Muscle layer of colon (tissue), 2 donors: ENCODE results near the gene TC2N.

Experiments used
- H3K27ac ChIP-seq: one replicate; pipeline ENCODE4 v1.7.0; 2013; ENCODE audit warnings: low read depth, mild to moderate bottlenecking, low read length, moderate library complexity
- H3K27me3 ChIP-seq, 2 donors: one replicate each; pipeline ENCODE4 v1.7.0; 2013; ENCODE audit warnings: low read length in 2 of 2, mild to moderate bottlenecking in 2 of 2; ENCODE audit not compliant: insufficient read depth in 2 of 2, control insufficient read depth in 1 of 2
- H3K36me3 ChIP-seq: one replicate; pipeline ENCODE4 v1.7.0; 2013; ENCODE audit warnings: mild to moderate bottlenecking, low read length; ENCODE audit not compliant: insufficient read depth
- H3K4me1 ChIP-seq: one replicate; pipeline ENCODE4 v1.7.0; 2013; ENCODE audit warnings: mild to moderate bottlenecking, low read length; ENCODE audit not compliant: insufficient read depth
- H3K4me3 ChIP-seq, 2 donors: one replicate each; pipeline ENCODE4 v1.7.0; 2013; ENCODE audit warnings: low read length in 2 of 2, low read depth in 1 of 2, mild to moderate bottlenecking in 1 of 2, moderate library complexity in 1 of 2
- H3K9ac ChIP-seq: one replicate; pipeline ENCODE4 v1.7.0; 2013; ENCODE audit warnings: low read length
- H3K9me3 ChIP-seq: one replicate; pipeline ENCODE4 v1.7.0; 2013; ENCODE audit warnings: mild to moderate bottlenecking, low read length
- donor health status: abdominal sarcoma.
- donor health status: Adenocarcinoma of cecum.

TC2N gene

GRCh38 chr14:91778217-91778616, 89.1 kb downstream of the TC2N start:
- H3K27me3 ChIP-seq, result no peaks in the 10 kb centered on the region
- H3K9me3 ChIP-seq, result no peaks in the 10 kb centered on the region
- no peaks in the 10 kb centered on the region for H3K4me1 ChIP-seq
- H3K4me3 ChIP-seq, result no peak overlapping the region
- no peaks in the 10 kb centered on the region for H3K36me3 ChIP-seq
- no peak overlapping the region for H3K9ac ChIP-seq
- H3K27ac ChIP-seq, result no peak overlapping the region

DNA sequence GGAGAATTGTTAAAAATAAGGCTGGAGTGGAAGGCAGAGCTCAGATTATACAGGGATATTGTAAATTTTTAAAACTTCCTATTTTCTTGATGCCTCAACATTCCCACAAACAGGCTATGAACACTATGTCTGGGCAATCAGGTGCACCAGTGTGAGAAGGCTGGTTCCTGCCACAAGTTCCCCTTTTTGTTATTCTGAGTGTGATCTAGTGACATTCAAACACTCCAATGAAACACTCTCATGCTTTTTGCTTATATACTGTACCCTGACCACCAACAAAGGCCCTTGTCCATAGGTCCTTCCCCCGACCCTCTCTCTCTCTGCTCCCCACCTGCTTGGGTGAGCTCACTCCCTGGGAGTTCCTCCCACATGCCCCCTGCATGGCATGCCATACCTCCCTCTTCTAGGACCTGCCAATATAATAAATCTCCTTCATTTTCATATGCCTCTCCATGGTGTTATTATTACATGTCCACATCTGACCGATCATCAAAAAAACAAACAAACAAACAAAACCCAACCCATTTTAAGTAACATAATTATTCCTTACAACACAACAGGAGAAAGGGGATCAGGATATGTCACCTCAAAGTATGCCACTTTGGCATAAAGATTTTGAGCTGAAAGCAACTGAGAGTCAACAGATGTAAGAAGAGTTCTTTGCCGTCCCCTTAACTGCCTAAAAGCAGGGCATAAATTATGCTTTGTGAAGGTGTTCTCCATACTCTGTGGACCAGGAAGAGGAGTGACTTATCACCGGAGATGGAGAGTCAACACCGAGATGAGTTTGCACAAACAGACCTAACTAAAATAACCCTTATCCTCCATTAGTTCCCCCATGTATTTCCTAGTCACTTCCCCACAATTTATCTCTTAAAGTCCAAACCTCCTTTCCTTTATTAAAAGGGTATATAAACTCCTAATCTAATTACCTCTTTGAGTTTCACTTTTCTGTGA, 92.9 kb downstream of the TC2N start:
- H3K36me3 ChIP-seq, result no peaks in the 10 kb centered on the region
- H3K4me3 ChIP-seq, result no peak overlapping the region
- H3K9me3 ChIP-seq, result no peaks in the 10 kb centered on the region
- H3K27me3 ChIP-seq, result no peaks in the 10 kb centered on the region
- H3K9ac ChIP-seq, result no peak overlapping the region
- peaks cover under 1% of the 10 kb centered on the region for H3K4me1 ChIP-seq
- no peak overlapping the region for H3K27ac ChIP-seq

- H3K27ac ChIP-seq, result no peak overlapping the region
- H3K27me3 ChIP-seq, result no peaks in the 10 kb centered on the region
- no peak overlapping the region for H3K9ac ChIP-seq
- H3K4me3 ChIP-seq, result no peak overlapping the region
- no peaks in the 10 kb centered on the region for H3K9me3 ChIP-seq
- H3K36me3 ChIP-seq, result no peaks in the 10 kb centered on the region
- H3K4me1 ChIP-seq, result peaks cover 8% of the 10 kb centered on the region
Observed at GRCh38 chr14:91770185-91770584, 97.2 kb downstream of the TC2N start.

GRCh38 chr14:91755570-91756295, 111.6 kb downstream of the TC2N start:
- Histone ChIP-seq H3K9me3 (no peaks in the 10 kb centered on the region), H3K27ac (no peak overlapping the region), H3K36me3 (no peaks in the 10 kb centered on the region), H3K4me3 (no peak overlapping the region), H3K4me1 (no peaks in the 10 kb centered on the region), H3K27me3 (no peaks in the 10 kb centered on the region), H3K9ac (no peak overlapping the region)

- Histone ChIP-seq H3K36me3 (no peaks in the 10 kb centered on the region), H3K9me3 (no peaks in the 10 kb centered on the region), H3K4me1 (no peaks in the 10 kb centered on the region), H3K4me3 (no peak overlapping the region), H3K27ac (no peak overlapping the region), H3K9ac (no peak overlapping the region), H3K27me3 (no peaks in the 10 kb centered on the region)
Observed at GRCh38 chr14:91754819-91755218, 112.5 kb downstream of the TC2N start.

GRCh38 chr14:91754185-91754584, 113.2 kb downstream of the TC2N start:
- Histone ChIP-seq H3K4me3 (no peak overlapping the region), H3K27me3 (no peaks in the 10 kb centered on the region), H3K4me1 (no peaks in the 10 kb centered on the region), H3K9me3 (no peaks in the 10 kb centered on the region), H3K9ac (no peak overlapping the region), H3K27ac (no peak overlapping the region), H3K36me3 (no peaks in the 10 kb centered on the region)

GRCh38 chr14:91753501-91754128, 113.7 kb downstream of the TC2N start:
- Histone ChIP-seq H3K4me1 (no peaks in the 10 kb centered on the region), H3K9ac (no peak overlapping the region), H3K27me3 (no peaks in the 10 kb centered on the region), H3K4me3 (no peak overlapping the region), H3K27ac (no peak overlapping the region), H3K36me3 (no peaks in the 10 kb centered on the region), H3K9me3 (no peaks in the 10 kb centered on the region)

DNA sequence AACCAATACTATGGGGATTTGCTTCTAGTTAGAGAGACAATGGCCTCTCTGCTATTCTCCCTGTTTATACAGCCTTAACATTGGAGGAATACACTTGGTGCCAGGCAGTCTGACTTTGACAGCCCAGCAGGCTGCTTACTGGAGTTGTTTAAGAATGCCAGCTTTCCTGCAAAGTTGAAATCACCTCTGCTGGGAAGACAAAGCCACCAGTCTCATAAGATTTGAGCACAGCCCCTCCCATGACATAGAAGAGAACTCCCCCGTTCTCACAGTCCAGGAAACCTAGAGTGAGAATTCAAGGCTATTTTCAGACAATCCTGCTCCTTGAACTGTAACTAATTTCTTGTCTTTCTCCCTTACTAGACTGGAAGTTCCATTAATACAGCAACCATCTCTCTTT, 114.4 kb downstream of the TC2N start:
- Histone ChIP-seq H3K36me3 (no peaks in the 10 kb centered on the region), H3K27me3 (no peaks in the 10 kb centered on the region), H3K4me1 (no peaks in the 10 kb centered on the region), H3K4me3 (no peak overlapping the region), H3K9me3 (no peaks in the 10 kb centered on the region), H3K9ac (no peak overlapping the region), H3K27ac (no peak overlapping the region)

DNA sequence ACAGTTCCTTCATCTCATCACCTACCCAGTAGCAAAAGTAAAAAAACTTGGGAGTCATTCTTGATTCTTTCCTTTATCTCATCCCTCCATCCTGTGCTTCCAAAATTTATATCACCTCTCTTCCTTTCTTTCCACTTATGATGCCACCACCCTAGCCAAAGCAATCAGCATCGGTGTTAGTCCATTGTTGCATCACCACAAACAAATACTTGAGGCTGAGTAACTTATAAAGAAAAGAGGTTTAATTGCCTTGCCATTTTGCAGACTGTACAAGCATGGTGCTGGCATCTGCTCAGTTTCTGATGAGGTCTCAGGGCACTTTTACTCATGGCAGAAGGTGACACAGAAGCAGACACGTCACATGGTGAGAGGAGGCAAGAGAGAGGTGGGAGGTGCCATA, 115.6 kb downstream of the TC2N start:
- H3K4me3 ChIP-seq, result no peak overlapping the region
- H3K36me3 ChIP-seq, result no peaks in the 10 kb centered on the region
- H3K27me3 ChIP-seq, result no peaks in the 10 kb centered on the region
- H3K4me1 ChIP-seq, result no peaks in the 10 kb centered on the region
- no peak overlapping the region for H3K9ac ChIP-seq
- H3K27ac ChIP-seq, result no peak overlapping the region
- H3K9me3 ChIP-seq, result no peaks in the 10 kb centered on the region

- Histone ChIP-seq H3K36me3 (no peaks in the 10 kb centered on the region), H3K4me1 (no peaks in the 10 kb centered on the region), H3K9ac (no peak overlapping the region), H3K4me3 (no peak overlapping the region), H3K27ac (no peak overlapping the region), H3K27me3 (no peaks in the 10 kb centered on the region), H3K9me3 (no peaks in the 10 kb centered on the region)
Observed at GRCh38 chr14:91750634-91751198, 116.6 kb downstream of the TC2N start.

DNA sequence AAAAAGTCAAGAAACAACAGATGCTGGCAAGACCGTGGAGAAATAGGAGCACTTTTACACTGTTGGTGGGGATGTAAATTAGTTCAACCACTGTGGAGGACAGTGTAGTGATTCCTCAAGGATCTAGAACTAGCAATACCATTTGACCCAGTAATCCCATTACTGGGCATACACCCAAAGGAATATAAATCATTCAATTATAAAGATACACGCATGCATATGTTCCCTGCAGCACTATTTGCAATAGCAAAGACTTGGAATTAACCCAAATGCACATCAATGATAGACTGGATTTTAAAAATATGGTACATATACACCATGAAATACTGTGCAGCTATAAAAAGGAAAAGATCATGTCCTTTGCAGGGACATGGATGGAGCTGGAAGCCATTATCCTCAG, 117.5 kb downstream of the TC2N start:
- H3K4me3 ChIP-seq, result no peak overlapping the region
- H3K36me3 ChIP-seq, result no peaks in the 10 kb centered on the region
- no peaks in the 10 kb centered on the region for H3K4me1 ChIP-seq
- H3K9me3 ChIP-seq, result no peaks in the 10 kb centered on the region
- no peaks in the 10 kb centered on the region for H3K27me3 ChIP-seq
- H3K9ac ChIP-seq, result no peak overlapping the region
- no peak overlapping the region for H3K27ac ChIP-seq
